Superior temporal gyrus (tissue), 1 donor: ENCODE data around the gene SLC1A4.
"Not testable (repeated sequence)": the region's sequence is repeated elsewhere in the genome, so short reads cannot be mapped to it uniquely, and the experiment has no call there.

Experiments
- DNase-seq: peaks from one replicate; pipeline ENCODE4 v3.0.0-alpha.2; 2016; ENCODE audit errors: extremely low spot score

SLC1A4 gene

DNA sequence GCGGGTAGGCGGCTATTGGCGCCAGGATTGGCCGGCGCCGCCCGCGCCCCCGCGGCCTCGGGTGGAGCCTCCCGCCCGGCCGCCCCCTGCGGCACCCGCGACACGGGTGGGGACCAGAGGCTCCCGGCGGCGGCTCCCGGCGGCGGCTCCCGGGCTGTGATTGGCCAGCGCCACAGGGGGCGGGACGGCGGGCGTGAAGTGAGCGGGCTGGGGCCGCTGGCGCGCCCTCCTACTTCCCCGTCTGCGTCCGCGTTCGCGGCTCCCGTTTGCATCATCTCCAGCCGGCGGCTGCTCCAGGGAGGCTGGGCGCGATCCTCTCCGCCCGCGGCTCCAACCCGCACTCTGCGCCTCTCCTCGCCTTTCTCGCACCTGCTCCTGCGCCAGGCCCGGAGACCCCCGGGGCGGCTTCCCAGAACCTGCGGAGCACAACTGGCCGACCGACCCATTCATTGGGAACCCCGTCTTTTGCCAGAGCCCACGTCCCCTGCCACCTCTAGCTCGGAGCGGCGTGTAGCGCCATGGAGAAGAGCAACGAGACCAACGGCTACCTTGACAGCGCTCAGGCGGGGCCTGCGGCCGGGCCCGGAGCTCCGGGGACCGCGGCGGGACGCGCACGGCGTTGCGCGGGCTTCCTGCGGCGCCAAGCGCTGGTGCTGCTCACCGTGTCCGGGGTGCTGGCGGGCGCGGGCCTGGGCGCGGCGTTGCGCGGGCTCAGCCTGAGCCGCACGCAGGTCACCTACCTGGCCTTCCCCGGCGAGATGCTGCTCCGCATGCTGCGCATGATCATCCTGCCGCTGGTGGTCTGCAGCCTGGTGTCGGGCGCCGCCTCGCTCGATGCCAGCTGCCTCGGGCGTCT, at the start of gene SLC1A4:
Gene SLC1A4, plus strand, starts transcription at position 274 of the 856 bp plus-strand sequence. Its CDS starts 245 bp downstream, at position 519.
- DNase-seq, result peak; percentile 88

DNA sequence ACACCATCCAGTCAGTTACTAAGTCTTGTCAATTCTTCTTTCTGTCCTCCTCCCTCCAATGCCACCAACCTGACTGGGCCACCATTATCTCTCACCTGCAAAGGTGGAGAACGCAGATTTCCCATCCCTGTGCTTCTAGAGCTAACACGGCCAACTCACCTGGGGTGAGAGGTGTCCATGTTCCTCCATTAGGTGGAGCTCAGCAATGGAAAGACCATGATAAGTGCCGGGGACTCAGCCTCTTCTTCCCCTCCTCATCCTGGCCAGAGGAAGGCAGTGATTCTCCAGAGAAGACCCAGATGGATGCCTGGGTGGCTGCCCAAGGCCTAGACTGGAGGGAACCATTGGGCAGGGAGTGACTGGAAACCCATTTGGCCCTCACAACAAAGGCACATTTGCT, 48.1 kb upstream of the SLC1A4 start:
- DNase-seq, result no peak

DNA sequence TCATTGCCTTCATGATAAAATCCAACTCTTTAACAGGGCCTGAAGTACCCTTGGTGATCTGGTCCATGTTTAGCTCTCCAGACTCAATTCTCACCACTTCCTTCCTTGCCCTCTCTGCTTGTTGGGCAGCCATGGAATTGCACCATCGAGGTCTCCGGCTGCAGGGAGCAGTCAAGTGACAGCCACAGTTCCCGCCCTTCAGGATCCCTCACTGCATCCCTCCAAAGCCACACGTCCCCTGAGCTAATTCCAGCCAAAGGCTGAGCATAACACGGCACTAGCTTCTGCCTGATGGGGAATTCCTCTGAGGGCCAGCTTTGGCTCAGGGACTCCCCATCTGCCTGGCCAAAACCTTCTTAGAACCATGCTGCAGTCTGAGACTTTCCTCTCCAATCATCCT, 47.4 kb upstream of the SLC1A4 start:
- DNase-seq, result no peak

DNA sequence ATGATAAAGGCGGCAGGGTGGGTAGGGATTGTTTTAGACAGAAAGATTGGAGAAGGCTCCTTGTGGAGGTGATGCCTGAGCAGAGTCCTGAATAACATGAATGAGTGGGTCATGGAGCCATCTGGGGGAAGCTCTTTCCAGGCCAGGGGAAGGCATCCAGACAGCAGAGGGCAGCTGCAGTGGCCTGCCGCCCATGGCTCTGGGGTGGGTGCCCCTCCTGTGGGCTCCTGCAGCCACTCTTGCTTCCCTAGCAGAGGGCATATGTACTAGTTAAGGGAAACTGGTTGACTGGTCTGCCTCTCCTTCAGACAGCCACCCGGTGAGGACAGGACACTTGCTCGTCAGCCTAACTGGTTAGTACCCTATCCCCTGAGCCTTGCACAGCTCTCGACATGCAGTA, 46.5 kb upstream of the SLC1A4 start:
- DNase-seq, result peak; percentile 64

DNA sequence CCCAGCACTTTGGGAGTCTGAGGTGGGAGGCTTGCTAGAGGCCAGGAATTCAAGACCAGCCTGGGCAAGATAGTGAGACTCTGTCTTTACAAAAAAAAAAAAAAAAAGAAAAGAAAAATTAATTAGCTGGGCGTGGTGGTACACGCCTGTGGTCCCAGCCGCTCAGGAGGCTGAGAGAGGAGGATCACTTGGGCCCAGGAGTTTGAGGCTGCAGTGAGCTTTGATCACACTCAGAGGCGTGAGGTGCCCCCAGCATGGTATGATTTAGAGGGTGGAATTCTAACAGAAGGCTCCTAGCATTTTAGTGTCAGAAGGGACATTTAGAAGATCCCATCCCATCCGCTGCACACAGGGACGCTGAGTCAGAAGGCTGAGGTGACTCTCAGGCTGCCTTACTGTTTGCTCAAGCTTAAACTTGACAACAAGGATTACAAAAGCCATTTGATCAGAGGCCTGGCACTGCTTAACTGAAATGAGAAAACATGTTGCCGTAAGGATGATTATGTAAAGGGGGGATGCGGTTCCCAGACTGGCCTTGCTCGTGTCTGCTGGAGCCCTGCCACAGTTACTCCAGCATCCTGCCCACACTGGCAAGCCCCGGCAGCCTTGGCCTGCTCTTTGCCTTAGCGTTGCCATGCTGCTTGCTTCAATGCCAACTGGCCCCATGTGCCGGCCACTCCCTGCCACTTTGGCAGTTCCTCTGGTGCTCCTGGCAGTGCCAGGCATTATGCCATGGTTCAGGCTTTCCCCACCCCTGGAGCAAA, 45.6 kb upstream of the SLC1A4 start:
- peak; percentile 68 for DNase-seq

DNA sequence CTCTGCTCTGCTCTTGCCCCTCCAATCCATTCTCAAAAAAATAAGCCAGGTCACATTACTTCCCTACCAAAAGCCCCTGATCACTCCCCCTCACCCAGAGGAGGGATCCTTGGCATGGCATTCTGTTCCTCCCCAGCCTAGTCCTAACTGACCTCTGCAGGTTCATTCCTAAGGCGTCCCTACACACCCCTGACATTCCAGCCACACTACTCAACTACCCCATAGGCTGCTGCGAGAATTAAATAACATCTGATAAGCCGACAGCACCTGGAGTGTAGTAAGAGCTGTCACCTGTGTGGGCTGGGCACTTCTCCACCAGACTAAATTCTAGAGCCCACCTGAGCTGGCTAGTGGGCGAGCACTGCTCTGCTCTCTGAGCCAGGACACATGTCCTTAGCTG, 44.7 kb upstream of the SLC1A4 start:
- DNase-seq, result no peak

DNA sequence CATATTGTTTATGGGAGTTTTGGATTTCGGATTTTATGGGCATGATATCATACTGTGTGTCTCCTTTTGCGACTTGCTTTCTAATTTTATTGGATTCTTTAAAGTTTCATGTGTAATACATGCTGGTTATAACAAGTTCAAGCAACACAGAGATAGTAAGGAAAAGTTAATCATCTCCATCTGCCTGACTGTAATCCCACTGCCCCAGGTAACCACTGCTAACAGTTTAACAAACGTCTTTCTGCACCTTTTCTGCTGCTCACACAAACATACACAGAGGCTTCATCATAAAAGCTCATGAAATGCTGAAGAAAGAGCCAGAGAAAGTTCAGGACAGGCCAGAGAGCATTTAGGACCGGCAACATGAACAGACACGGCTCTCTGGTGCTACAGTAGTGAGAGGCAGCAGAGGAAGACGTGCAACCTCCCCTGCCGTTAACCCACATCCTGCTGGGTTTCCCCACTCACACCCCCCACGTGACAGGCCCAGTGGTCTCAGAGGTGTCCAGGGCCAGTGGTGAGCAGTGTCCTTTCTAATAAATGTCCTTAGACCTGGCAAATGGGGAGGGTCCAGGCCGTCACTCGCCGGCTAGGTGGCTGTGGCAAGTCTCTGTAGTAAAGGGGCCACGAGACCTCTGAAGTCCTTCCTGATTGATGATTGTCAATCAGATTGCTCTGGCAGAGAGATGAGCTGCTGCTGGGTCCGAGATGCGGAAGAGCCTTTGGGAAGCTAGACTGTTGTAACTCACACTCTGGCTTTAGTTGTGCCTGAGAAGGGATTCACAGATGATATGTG, 43.0 kb upstream of the SLC1A4 start:
- no peak for DNase-seq

DNA sequence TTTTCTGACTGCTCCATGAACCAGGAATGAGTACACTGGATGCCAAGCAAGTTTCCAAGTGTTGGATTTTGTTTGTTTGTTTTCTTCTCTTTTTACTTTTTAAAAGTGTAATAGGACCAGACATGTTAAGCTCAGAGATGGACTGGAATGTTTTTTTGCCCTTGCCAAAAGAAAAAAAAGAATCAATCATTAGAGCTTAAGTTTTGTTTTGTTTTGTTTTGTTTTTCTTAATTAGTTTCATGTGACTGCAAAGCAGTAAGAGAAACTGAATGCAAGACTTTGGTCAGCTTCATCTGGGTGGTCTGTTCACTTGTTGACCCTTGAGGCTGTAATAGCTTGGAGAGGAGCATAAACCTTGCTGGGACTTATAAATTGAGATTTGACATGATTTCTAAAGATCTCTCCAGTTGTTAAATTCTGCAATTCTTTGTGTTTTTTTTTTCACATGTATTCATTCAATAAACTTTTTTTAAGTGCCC, 42.4 kb upstream of the SLC1A4 start:
- no peak for DNase-seq

DNA sequence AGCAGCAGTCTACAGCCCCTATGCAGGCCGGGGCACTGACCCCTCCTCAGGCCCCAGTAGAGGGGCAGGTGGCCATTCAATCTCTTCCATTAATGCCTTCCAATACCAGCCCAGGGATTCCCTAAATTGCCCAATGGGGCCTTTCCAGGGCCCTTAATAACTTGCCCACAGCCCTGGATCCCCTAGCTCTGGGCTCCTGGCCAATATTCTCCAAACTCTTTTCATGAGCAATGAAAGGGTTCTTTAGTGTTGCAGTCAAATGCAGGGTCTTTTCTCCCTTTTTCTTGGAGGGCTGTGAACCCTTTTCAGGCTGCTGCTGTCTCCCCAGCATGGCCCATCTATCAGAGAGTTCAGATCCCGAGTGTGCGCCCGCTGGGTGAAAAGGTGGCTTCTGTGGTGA, 41.3 kb upstream of the SLC1A4 start:
- peak; percentile 40 for DNase-seq

DNA sequence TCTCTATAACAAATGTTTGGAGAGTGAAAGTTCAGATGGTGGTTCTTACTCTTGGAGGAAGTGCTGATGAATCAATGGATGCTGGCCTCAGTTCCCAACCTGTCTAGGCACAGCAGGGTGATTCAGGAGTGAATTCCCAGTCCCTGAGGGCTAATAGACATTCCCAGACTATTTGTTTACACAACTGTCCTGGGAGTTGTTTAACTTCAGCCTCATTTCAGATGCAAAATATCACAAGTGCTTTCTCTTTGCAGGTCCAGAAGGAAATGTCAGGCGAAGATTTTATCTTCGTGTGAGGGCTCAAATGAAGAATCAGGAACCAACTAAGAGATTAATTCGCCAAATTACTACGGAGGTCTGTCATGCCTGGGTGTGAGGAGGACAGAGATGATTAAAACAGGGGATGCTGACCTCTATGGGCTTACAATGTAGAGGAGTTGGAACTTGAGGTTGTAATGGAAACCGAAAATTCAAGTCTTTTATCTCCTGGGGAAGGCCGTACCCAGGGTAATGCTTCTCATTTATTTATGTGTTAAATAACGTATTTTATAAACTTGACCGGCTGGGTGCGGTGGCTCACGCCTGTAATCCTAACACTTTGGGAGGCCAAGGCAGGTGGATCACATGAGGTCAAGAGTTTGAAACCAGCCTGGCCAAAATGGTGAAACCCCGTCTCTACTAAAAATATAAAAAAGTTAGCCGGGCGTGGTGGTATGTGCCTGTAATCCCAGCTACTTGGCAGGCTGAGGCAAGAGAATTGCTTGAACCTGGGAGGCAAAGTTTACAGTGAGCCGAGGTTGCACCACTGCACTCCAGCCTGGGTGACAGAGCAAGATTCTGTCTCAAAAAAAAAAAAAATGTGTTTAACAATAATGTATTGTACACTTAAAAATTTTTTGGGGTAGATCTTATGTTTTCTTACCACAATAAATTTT, 38.7 kb upstream of the SLC1A4 start:
- DNase-seq, result no peak

DNA sequence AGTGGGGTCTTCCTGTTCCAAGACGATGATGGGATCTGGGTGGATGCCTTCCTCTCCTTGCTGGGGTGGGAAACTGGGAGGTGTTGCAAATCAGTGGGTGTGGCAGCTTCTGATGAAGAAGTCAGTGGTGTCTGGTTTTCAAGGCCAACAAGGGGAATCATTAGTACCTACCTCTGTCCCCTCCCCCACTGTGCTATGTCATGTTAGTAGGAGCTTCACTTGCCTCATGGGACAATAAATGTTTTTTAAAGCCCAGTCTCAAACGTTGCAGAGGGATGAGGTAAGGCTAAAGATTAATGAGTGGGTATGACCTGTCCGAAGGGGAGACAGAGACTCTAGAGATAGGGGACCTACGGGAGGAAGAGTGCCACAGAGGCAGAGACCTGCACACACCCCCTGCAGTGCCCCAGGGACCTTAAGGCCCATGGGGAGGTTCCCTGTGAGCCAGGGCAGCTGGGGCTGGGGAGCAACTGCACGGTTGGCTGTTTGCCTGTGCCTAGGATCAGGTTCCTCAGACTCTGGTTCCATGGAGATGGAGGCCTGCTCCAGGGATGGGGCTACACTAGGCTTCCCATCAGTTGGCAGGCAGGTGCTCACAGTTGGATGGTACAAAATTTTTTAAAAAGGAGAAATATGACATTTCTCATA, 37.8 kb upstream of the SLC1A4 start:
- no peak for DNase-seq

DNA sequence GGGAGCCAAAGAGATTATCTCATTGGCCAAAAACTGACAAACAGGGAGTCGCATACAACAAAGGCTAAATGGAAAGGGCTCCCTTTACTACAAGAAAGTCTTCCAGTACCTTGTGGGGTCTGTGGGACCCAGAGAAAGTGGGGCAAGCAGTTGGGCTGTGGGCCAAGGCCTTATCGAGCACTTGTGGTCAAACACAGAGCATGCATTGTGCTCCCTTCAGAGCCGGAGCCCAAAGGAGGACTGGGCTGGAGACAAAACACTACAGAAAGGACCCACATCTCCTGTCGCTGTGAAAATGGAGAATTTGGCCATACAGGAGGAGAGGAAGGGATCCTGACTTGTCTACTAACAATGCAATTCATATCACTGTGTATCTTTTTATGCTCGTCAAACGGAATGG, 37.1 kb upstream of the SLC1A4 start:
- DNase-seq, result no peak

DNA sequence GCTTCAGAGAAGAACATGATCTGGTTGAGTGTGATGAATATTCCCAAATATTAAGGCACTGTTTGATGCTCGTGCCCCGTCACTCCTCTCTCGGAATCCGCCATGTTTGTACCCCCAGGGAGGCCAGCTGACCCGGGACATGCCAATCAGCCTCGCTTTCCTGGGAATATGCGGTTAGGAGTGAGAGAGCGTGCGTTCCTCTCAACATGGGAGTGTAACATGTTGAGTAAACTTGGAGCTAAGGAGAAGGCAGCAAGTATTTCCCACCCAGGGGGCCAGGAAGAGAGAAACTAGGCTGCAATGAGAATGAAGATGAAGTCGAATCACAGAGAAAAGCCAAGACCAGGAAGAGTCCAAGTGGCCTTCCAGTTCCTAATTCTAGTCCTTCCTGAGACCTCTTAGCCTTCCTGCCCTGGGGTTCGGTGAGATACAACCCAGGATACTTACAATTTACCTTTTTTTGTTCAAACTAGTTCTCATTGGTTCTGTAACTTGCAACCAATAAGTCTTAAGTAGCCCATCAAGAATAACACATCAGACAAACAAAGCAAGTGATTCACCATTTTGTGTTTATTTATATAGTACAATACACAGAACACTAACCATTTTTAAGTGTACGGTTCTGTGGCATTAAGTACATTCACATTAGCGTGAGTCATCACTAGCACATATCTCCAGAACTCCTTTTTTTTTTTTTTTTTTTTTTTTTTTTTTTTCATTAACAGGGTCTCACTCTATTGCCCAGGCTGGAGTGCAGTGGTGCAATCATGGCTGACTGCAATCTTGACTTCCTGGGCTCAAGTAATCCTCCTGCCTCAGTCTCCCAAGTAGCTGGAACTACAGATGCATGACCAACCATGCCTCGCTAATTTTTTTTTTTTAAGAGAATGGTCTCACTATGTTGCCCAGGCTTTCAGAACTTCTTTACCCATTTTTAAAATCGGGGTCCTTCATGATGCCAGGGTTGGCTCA, 36.4 kb upstream of the SLC1A4 start:
- no peak for DNase-seq

DNA sequence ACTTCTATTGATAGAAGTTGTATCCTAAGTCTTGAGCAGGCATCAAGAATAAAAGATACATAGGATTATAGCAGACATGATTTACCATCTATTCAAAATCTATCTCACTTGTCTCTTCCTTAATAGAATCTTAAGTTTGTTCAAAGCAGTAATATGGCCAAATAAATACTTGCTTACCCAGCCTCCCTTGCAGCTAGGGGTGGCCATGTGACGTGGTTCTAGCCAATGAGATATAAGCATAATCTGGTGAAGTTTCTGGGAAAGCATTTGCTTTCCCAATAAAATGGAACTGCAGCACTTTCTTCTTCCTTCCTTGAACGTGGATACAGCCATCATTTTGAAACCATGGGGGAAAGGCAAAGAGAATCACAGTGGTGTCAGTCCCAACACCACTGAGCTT, 33.7 kb upstream of the SLC1A4 start:
- DNase-seq, result no peak

DNA sequence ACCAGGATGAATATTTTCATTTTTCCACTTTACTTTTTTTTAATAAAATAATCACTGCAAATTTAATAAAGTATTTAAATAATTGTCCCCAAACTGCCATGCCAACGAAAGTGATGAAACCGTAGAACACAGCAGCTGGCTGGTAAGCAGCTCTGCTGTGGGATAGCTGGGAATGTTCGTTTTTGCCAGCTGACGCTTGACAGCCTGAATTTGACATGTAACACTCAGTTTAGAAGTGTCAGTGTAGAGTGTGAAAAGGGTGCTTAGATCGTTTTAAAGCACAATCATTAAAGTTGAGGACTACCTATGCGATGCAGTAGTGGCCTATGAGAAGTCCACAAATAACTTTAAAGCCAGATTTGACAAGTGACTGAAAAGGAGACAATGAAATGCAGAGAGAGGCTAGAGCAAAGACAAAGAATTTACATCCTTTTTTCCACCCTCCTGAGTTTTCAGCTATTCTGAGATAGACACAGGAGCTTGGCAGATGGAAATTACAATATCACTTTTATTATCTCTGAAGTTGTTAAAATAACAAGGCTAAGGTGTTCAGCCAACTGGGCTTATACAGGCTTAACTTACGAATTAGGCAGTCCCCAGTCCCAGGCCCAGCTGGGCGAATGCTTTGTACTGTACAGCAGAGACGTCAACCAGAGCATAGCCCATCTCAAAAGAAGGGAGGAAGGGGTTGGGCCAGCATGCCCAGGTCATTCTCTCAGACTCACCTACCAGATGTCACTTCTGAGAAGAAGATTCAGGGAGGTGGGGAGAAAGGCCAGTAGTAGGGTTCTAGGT, 31.9 kb upstream of the SLC1A4 start:
- DNase-seq, result no peak

DNA sequence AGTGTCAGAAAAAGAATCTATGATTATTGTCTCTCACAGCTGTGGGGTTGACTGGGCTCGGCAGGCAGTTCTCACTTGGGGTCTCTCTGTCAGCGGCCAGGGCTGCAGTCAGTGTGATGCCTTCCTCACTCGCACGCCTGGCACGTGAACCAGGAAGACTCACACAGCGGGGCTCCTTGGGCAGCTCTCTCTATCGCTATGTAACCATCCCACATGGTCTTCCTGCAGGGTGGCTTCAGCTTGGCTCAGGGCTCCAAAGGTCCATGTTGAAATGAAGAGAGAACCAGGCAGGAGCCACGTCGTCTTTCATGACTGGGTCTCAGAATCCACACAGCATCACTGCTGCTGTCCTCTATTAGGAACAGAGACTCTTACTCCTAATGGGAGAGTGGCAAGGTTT, 30.6 kb upstream of the SLC1A4 start:
- no peak for DNase-seq

DNA sequence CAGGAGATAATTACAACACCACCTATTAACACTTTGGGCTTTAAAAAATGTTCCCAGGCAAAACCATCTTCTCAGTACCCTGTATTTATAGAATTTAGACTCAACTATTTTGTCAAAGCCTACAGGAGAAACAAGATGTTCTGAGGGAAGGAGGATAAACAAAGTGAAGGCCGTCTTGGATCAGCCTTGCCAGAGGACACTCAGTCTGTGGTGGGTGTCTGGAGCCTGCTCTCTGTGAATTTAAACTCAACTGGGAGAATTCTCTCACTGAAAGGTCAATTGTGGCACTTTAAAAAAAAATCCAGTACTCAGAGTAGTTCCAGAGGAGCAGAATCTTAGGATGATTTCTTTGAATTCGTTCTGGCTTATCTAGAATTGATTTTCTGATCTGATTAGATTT, 28.4 kb upstream of the SLC1A4 start:
- no peak for DNase-seq

DNA sequence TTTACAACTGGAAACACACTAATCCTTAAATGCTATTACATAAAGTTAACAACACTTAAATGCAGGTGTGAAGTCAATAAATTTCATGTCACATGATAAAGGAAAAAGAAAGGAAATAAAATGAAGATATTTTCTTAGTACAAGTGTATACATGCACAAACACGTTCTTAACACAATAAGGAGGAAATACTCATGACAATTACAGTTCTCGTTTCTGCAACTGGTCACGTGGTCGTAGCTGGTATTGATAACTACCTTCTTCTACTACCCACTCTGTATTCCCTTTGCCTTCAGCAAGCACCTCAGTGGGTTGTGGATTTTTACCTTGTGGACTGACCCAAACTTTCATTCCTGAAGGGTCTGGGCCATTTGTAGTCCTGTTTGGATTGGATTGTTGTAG, 26.1 kb upstream of the SLC1A4 start:
- not testable (repeated sequence) for DNase-seq
